Neuronal stem cell (in vitro differentiated cells): ENCODE measurements around the gene PLEKHH3.

Experiments used
- DNase-seq: peaks from one replicate; pipeline ENCODE4 v3.0.0-alpha.2; 2013; ENCODE audit warnings: low spot score
- H2AFZ ChIP-seq: one replicate; pipeline ENCODE4 v1.6.1; 2013; ENCODE audit warnings: mild to moderate bottlenecking, low read length, inconsistent platforms
- H2AK5ac ChIP-seq: 2 replicates; pipeline ENCODE4 v1.6.1; 2013; ENCODE audit warnings: low read depth, mild to moderate bottlenecking, inconsistent platforms, low read length, moderate library complexity, mixed read lengths
- H2BK120ac ChIP-seq: 2 replicates; pipeline ENCODE4 v1.6.1; 2013; ENCODE audit warnings: low read depth, mild to moderate bottlenecking, inconsistent platforms, low read length, moderate library complexity, mixed read lengths
- H2BK12ac ChIP-seq: one replicate; pipeline ENCODE4 v1.6.1; 2013; ENCODE audit warnings: low read length, inconsistent platforms
- H2BK15ac ChIP-seq: 2 replicates; pipeline ENCODE4 v1.6.1; 2013; ENCODE audit warnings: mild to moderate bottlenecking, low read length, inconsistent platforms, mixed read lengths
- H2BK5ac ChIP-seq: one replicate; pipeline ENCODE4 v1.6.1; 2013; ENCODE audit warnings: inconsistent platforms, mild to moderate bottlenecking, low read length, moderate library complexity
- H3K14ac ChIP-seq: one replicate; pipeline ENCODE4 v1.6.1; 2013; ENCODE audit warnings: low read length, inconsistent platforms
- H3K18ac ChIP-seq: 2 replicates; pipeline ENCODE4 v1.6.1; 2013; ENCODE audit warnings: low read length, inconsistent platforms
- H3K23ac ChIP-seq: 2 replicates; pipeline ENCODE4 v1.6.1; 2013; ENCODE audit warnings: low read depth, mild to moderate bottlenecking, mixed read lengths, low read length, inconsistent platforms; ENCODE audit not compliant: poor library complexity
- H3K27ac ChIP-seq: replicated peaks from 3 replicates; pipeline ENCODE4 v1.5.1; 2013; ENCODE audit warnings: low read length, inconsistent platforms
- H3K27me3 ChIP-seq, 3 experiments: 2 replicates each; pipeline ENCODE4 v1.6.1; 2013; ENCODE audit warnings: low read length in 3 of 3, mild to moderate bottlenecking in 2 of 3, inconsistent platforms in 1 of 3, low read depth in 1 of 3, mixed read lengths in 1 of 3, moderate library complexity in 1 of 3; ENCODE audit not compliant: control insufficient read depth in 3 of 3, insufficient read depth in 3 of 3
- H3K36me3 ChIP-seq, 2 donors: replicated peaks in 1 of 2; 2 replicates each; pipeline ENCODE4 v1.6.1; 2013; ENCODE audit warnings: low read length in 2 of 2; ENCODE audit not compliant: control insufficient read depth in 2 of 2, insufficient read depth in 2 of 2
- H3K4ac ChIP-seq: 2 replicates; pipeline ENCODE4 v1.6.1; 2013; ENCODE audit warnings: inconsistent platforms, mild to moderate bottlenecking, low read length, moderate library complexity
- H3K4me1 ChIP-seq, 2 donors: 1 replicate in 1 of 2; 2 replicates in 1 of 2; pipeline ENCODE4 v1.6.1; 2013; ENCODE audit warnings: low read length in 2 of 2, low read depth in 1 of 2; ENCODE audit not compliant: control insufficient read depth in 2 of 2, insufficient read depth in 1 of 2
- H3K4me2 ChIP-seq: one replicate; pipeline ENCODE4 v1.6.1; 2013; ENCODE audit warnings: mild to moderate bottlenecking, low read length, inconsistent platforms; ENCODE audit not compliant: insufficient read depth, poor library complexity, severe bottlenecking
- H3K4me3 ChIP-seq, 2 donors: 2 replicates each; pipeline ENCODE4 v1.5.1; 2013; ENCODE audit warnings: low read length in 2 of 2, mild to moderate bottlenecking in 2 of 2, inconsistent platforms in 1 of 2, moderate library complexity in 1 of 2
- H3K79me1 ChIP-seq: one replicate; pipeline ENCODE4 v1.6.1; 2013; ENCODE audit warnings: low read depth, mild to moderate bottlenecking, inconsistent platforms, low read length, moderate library complexity
- H3K9ac ChIP-seq: one replicate; pipeline ENCODE4 v1.6.1; 2013; ENCODE audit warnings: mild to moderate bottlenecking, low read depth, low read length, inconsistent platforms; ENCODE audit not compliant: poor library complexity
- H3K9me3 ChIP-seq, 2 donors: replicated peaks in 1 of 2; 2 replicates each; pipeline versions ENCODE3 to v1.6.1; 2013; ENCODE audit warnings: low read length in 2 of 2, mild to moderate bottlenecking in 2 of 2, inconsistent platforms in 1 of 2, low read depth in 1 of 2, mixed read lengths in 1 of 2, moderate library complexity in 1 of 2; ENCODE audit not compliant: control insufficient read depth in 2 of 2, insufficient read depth in 1 of 2
- H4K8ac ChIP-seq: one replicate; pipeline ENCODE4 v1.6.1; 2013; ENCODE audit warnings: low read depth, mild to moderate bottlenecking, inconsistent platforms, low read length, moderate library complexity
- H4K91ac ChIP-seq: one replicate; pipeline ENCODE4 v1.6.1; 2013; ENCODE audit warnings: low read length, low read depth, mild to moderate bottlenecking, inconsistent platforms; ENCODE audit not compliant: poor library complexity
- WGBS, 2 donors: extraction: QIAGEN DNeasy Blood & Tissue Kit; methylation state at CpG; one replicate each; pipeline ENCODE4 v1.1.7; 2013; ENCODE audit warnings: missing lambda C conversion rate in 2 of 2, mixed read lengths in 1 of 2; ENCODE audit not compliant: insufficient read length in 2 of 2, insufficient replicate concordance in 1 of 2; ENCODE audit errors: extremely low coverage in 2 of 2; 5-methylcytosine and 5-hydroxymethylcytosine counted together

PLEKHH3 gene

DNA sequence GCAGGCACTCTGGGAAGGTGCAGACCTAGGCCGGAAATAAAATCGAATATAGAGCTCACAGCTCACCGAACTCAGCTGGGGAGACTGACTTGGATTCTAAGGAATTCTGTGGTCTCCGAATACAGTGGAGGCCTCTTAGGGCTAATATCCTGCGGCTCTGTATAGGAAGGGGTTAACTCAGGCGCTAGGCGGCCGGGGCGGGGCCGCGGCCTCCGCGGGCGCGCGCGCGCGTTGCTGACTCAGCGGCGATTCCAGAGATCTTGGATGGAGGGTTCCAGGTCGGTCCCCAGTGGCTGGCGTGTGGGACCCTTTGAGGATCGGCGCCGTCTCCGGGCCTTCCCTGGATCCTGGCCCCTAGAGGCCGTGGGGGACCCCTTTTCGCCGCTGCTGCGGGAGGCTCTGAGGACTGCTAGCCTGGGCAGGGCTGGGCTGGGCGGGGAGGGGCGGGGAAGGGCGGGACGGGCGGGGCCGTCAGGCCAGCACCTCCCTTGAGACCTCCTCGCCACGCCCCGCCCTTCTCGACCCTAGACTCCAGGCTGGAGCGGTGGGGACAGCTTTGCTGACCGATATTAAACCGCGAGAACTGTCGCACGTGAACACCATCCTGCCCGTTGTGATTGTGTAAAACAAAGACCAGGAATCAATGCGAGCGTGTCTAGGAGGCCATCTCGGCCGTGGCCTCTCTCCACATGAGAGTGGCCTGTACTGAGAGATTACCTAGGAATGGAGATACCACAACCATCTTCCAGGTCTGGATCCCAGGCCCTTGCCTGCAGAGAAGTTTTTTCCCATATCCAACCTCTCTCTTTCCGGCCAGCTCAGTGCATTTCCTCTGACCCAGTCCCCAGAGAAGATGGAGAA lies 1.4 kb upstream of the PLEKHH3 start:
- H3K27ac ChIP-seq = peak overlapping the region; percentile 99
- H3K27me3 ChIP-seq = peaks cover 0 to 34% (median 7%) of the 10 kb centered on the region in 3 experiments
- H3K4me3 ChIP-seq = peak overlapping the region; percentile 54 to 88
- peak overlapping the region; percentile 70 for H3K9ac ChIP-seq
- peaks cover 1 to 11% of the 10 kb centered on the region in 2 donors for H3K36me3 ChIP-seq
- H4K8ac ChIP-seq = no peak overlapping the region
- peaks cover 29 to 46% of the 10 kb centered on the region in 2 donors for H3K4me1 ChIP-seq
- peaks cover 17% of the 10 kb centered on the region for H3K79me1 ChIP-seq
- H3K23ac ChIP-seq = peak overlapping the region; percentile 55
- H2BK15ac ChIP-seq = peak overlapping the region; percentile 90
- H2BK5ac ChIP-seq = peak overlapping the region; percentile 96
- H3K4me2 ChIP-seq = peak overlapping the region; percentile 63
- H3K9me3 ChIP-seq = no peaks in the 10 kb centered on the region
- WGBS, 2 donors = no CpG with 5 or more reads among the region's 53 CpGs
- H3K18ac ChIP-seq = peak overlapping the region; percentile 99
- H3K4ac ChIP-seq = no peak overlapping the region
- H3K14ac ChIP-seq = no peak overlapping the region
- H2BK12ac ChIP-seq = no peak overlapping the region
- H4K91ac ChIP-seq = no peak overlapping the region
- H2BK120ac ChIP-seq = no peak overlapping the region
- H2AK5ac ChIP-seq = no peak overlapping the region
- peak overlapping the region; percentile 82 for H2AFZ ChIP-seq
- DNase-seq = peak; percentile 88

DNA sequence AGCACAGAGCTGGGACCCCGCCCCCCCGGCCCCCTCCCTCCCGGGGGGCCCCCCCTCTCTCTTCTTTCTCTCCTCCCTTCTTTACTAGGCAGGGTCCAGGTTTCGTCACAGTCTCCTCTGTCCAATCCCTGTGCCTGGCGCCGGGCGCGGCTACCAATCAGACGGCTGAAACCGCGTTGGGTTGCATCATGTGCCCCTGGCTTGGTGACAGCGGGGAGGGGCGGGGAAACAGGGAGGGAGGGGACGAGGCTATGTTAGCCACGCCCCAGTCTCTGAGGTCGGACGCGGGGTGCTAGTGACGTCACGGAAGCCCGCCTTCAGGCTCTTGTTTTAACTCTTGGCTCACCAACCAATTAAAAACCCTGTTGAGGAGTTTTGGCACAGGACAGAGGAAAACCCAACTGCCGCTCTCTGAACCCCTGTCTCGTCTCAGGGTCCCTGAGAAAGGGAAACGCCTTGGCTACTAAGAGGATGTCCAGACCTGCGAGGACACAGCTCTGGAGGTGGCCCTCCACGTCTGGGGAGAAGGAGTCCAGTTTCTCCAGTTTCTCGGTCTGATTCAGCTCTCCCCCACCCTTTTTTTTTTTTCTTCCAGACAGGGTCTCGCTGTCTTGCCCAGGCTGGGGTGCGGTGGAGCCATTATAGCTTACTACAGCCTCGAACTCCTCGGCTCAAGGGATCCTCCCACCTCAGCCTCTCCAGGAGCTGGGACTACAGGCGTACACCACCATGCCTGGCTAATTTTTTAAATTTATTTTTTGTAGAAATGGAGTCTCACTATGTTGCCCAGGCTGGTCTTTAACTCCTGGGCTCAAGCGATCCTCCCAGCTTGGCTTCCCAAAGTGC lies 441 bp upstream of the PLEKHH3 start:
- Histone ChIP-seq H3K9ac (peak overlapping the region; percentile 55), H3K4me2 (peak overlapping the region; percentile 62), H3K23ac (no peak overlapping the region), H2BK120ac (no peak overlapping the region), H3K4me3 (peak overlapping the region; percentile 93 to 94), H3K18ac (peak overlapping the region; percentile 52), H3K9me3 (no peaks in the 10 kb centered on the region), H2BK12ac (no peak overlapping the region), H3K27ac (peak overlapping the region; percentile 99), H3K14ac (no peak overlapping the region), H3K4ac (no peak overlapping the region), H3K4me1 (peaks cover 29 to 46% of the 10 kb centered on the region in 2 donors), H2AFZ (peak overlapping the region; percentile 93), H2BK15ac (peak overlapping the region; percentile 97), H3K36me3 (peaks cover 4 to 20% of the 10 kb centered on the region in 2 donors), H3K27me3 (peaks cover 0 to 43% (median 7%) of the 10 kb centered on the region in 3 experiments), H3K79me1 (peaks cover 17% of the 10 kb centered on the region), H2BK5ac (no peak overlapping the region), H4K8ac (no peak overlapping the region), H2AK5ac (peak overlapping the region; percentile 30), H4K91ac (no peak overlapping the region)
- DNase-seq = peak; percentile 99
- no CpG with 5 or more reads among the region's 33 CpGs for WGBS, 2 donors

- Histone ChIP-seq H2AFZ (peak overlapping the region; percentile 93), H3K27ac (no peak overlapping the region), H3K4ac (peak overlapping the region; percentile 76), H4K8ac (no peak overlapping the region), H2BK12ac (peak overlapping the region; percentile 58), H2BK15ac (peak overlapping the region; percentile 97), H3K14ac (peak overlapping the region; percentile 94), H3K4me1 (peaks cover 27 to 47% of the 10 kb centered on the region in 2 donors), H2AK5ac (peak overlapping the region; percentile 94), H3K27me3 (peaks cover 0 to 54% (median 7%) of the 10 kb centered on the region in 3 experiments), H3K4me3 (peak overlapping the region; percentile 93 to 94), H3K18ac (peak overlapping the region; percentile 98), H3K9me3 (peaks cover 0 to 2% of the 10 kb centered on the region in 2 donors), H3K23ac (peak overlapping the region; percentile 97), H3K9ac (peak overlapping the region; percentile 98), H4K91ac (no peak overlapping the region), H2BK120ac (no peak overlapping the region), H2BK5ac (peak overlapping the region; percentile 94), H3K36me3 (peaks cover 4 to 31% of the 10 kb centered on the region in 2 donors), H3K79me1 (peaks cover 17% of the 10 kb centered on the region), H3K4me2 (peak overlapping the region; percentile 99)
- no CpG with 5 or more reads among the region's 43 CpGs for WGBS, 2 donors
- DNase-seq = no peak
Measured at GRCh38 chr17:42675965-42676423, 800 bp downstream of the PLEKHH3 start.
